Fibroblast of pulmonary artery (primary cell): ENCODE measurements around the gene ARHGEF19.
A peak's percentile ranks its signal among the peaks of the same experiment; 100 is the strongest.

Experiments
- DNase-seq: peaks from one replicate; pipeline ENCODE4 v3.0.0-alpha.2; 2010; ENCODE audit warnings: low read depth
- H3K4me3 ChIP-seq: replicated peaks from 2 replicates; pipeline ENCODE4 v1.5.1; 2011; ENCODE audit warnings: low read depth, mild to moderate bottlenecking, control low read depth, low read length, moderate library complexity
- TF ChIP-seq, protein P1 (sequence below): IDR thresholded peaks from 2 replicates; pipeline ENCODE4 v1.5.1; 2011; ENCODE audit warnings: mild to moderate bottlenecking, control low read depth, low read length, inconsistent platforms; ENCODE audit errors: missing control alignments

ARHGEF19 gene

DNA sequence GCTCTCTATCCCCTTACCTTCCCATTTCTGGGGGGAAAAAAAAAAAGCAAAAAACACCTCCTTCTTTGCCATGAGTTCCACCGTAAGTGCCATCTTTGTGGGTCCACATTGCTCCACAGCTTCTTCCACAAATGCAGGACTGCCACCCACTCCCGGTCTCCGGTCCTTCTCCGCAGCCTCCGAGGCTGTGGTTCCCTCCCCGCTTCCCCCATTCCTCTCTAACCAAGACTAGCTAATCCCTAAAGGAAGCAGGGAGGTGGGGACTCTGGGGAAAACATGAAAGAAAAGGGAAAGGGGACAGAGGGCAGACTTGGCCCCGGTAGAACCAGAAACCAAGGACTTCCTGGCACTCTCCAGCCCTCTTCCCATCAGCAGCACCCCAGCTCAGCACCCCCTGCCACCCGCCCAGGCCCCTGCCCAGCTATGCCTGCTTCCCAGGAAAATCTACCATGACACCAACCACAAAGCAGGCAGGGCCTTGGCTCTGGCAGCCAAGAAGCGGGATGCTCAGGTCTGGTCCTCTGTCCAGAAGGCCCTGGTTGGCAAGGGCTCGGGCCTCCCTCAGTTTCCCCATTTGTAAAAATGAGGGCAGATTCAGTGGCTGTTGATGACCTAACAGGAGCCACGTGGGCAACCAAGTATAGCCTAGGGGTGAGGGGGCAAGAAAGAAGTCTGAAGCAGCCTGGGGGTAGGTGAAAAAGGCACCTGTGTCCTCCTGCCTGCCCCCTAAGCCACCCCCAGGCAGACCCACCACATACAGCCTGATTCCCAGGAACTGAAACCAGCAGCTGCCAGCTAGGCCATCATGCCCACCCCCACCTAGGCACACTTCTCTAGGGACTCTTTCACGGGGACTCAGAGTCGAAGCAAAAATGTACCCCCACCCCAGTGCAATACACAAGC is 59.1 kb downstream of the ARHGEF19 start:
- H3K4me3 ChIP-seq, result peak overlapping the region; percentile 83
- TF ChIP-seq, protein P1, sequence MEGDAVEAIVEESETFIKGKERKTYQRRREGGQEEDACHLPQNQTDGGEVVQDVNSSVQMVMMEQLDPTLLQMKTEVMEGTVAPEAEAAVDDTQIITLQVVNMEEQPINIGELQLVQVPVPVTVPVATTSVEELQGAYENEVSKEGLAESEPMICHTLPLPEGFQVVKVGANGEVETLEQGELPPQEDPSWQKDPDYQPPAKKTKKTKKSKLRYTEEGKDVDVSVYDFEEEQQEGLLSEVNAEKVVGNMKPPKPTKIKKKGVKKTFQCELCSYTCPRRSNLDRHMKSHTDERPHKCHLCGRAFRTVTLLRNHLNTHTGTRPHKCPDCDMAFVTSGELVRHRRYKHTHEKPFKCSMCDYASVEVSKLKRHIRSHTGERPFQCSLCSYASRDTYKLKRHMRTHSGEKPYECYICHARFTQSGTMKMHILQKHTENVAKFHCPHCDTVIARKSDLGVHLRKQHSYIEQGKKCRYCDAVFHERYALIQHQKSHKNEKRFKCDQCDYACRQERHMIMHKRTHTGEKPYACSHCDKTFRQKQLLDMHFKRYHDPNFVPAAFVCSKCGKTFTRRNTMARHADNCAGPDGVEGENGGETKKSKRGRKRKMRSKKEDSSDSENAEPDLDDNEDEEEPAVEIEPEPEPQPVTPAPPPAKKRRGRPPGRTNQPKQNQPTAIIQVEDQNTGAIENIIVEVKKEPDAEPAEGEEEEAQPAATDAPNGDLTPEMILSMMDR, result no peak

DNA sequence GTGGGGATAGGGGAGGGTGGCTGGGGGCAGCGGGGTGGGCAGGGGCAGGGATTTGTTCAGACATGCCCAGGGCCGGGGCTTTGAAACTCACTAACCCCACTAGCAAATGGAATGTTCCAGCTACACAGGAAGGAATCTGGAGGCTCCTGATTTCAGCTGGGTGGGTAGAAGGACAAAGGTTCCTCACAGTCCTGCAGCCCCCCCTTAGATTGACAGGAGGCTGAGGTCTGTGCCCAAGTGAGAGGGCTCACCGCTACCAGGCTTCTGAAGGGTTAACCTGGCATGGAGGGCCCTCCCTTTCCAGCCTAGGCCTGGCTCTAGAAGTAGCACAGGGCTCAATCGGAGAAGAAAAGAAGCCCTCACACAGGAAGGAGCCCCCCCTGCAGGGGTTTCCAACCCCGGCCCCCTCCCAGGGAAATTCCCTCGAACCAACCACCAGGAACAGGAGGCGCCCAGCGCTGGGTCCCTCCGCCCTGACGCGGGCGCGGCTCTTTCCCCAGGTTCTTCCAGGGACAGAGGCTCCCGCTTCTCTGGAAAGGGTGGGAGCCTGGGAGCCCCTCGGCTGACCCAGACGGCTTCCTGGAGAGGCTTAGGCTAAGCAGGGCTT is 59.9 kb downstream of the ARHGEF19 start:
- H3K4me3 ChIP-seq, result peak overlapping the region; percentile 83
- no peak for DNase-seq
- TF ChIP-seq, protein P1, result no peak

More for the DNA sequence above, 59.1 kb downstream of the ARHGEF19 start:
- DNase-seq, result no peak

DNA sequence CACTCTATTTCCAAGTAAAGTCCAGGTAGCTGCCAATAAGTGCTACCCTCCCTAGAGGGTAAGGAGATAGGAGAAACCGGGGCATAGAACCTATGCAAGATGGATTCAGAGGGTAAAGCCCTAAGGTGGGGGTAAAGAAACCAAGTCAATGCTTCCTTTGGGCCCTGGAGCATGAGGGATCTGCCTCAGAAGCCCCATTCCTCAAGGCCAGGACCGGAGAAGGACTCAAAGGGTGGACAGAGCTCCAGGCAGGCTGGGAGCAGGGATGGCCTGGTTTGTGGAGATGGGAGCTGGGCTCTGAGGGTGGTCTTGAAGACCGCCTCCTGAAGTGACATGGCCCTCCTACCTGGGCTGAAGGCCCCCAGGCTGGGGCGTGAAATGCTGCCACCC is 60.5 kb downstream of the ARHGEF19 start:
- no peak overlapping the region for H3K4me3 ChIP-seq
- DNase-seq, result no peak
- TF ChIP-seq, protein P1, result no peak

DNA sequence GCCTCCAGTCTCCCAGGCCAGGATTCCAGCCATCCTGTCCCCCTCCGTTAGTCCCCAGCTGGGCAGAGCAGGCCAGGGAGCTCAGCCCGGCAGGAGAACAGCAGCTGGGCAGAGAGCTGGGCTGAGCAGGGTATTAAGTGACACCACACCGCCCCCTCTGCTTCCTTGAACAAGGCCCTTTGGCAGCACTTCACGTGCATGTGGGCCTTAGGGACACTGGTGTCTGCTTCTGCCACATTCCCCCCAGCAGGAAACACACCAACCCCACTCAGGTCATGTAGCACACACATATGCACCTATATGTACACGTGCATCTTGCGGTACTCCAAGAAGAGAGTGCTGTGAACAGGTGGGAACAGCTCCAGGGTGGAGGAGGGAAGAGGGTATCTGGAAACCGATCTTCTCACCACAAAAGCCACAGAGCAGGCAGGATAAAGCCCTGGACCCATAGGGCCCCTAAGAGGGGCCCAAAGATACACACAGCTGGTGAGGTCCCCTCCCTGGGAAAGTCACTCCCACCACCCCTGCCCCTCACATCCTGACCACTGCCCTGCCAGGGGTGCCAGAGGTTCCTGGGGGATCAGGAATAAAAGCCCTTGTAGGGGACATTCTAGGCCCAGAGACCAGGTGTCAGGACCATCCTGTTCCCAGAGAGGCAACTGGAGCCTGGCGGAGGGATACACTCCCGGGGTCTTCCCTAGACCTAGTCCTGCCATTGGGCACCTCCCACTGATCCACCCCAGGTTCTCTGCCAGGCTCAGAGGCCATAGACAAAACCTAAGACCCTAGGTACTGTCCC is 61.1 kb downstream of the ARHGEF19 start:
- H3K4me3 ChIP-seq, result no peak overlapping the region
- DNase-seq, result no peak

DNA sequence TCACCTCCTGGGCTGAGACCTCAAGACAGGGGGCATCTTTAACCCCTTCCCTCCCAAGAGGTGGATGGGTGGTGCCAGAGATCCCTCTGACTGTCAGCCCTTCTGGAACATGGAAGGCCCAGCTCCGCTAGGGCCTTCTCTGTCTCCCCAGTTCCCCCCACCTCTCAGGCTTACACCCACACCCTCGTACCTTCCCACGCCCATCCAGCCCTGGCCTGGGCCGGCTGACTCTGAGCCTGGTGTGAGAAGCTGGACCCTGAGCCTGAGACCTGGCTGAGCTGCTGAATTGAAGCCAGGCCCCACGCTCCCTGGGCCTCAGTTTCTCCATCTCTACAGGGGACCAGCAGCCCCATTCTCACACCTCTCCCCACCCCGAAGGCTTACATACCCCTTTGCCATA is 61.9 kb downstream of the ARHGEF19 start:
- TF ChIP-seq, protein P1, result no peak
- H3K4me3 ChIP-seq, result no peak overlapping the region
- no peak for DNase-seq

More for the DNA sequence above, 61.1 kb downstream of the ARHGEF19 start:
- TF ChIP-seq, protein P1, result no peak

DNA sequence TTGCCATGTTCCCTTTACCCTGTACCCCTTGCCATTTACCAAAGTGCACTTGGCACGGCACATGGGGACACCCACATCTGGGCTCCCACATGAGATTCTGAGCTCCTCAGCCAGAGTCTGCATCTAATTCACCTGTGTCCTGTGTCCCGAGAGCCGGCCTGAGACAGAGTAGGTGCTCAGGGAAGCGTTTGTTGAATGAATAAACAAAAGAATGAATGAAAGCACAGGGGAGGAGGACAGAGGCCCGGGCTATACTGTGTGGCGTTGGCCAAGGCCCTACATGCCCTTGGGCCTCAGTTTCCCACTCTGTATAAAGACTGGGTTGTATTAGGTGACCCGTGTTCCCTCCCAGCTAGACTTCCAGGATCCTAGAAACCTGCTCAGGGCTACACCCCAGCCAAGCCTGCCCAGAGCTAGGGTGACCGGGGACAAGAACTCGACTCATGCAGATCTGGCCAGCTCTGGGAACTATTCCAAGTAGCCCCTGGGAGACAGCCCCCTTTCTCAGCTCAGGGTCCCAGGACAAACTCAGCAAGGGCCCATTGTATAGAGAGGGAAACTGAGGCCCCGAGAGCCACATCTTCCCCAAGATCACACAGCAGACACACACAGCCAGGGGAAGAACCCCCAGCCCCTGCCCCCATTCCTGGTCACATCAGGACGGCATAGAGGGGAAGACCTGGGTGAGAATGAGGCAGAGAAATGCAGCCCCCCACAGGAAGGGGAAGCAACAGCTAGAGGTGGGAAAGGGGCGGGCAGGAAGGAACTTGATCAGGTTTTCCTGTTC is 62.6 kb downstream of the ARHGEF19 start:
- DNase-seq, result no peak
- H3K4me3 ChIP-seq, result no peak overlapping the region
- TF ChIP-seq, protein P1, result no peak
